Measurements from ENCODE around the gene CENPH.
"Not testable (repeated sequence)": the region's sequence is repeated elsewhere in the genome, so short reads cannot be mapped to it uniquely, and the experiment has no call there.

Gene CENPH

GRCh38 chr5:69255940-69256339 lies 66.6 kb downstream of the CENPH start:
- DNase-seq, result not testable (repeated sequence)

DNA sequence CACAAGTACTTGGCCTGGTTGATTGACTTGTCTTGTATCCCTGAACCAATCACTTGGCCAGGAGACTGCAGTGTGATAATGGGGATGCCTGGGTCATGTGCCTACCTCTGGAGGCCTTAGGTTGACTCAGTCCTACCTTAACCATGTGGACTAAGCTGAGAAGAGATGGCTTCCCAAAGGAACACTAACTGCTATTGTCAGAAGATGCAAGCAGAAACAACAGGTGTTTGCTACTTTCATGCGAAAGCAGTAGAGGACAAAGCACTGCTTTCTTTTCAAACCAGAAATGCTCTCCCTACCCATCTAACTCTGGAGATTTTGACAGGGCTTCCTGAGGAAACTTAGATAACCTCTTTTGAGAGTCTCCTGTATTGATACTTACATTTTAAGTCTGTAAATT lies 68.2 kb downstream of the CENPH start:
- DNase-seq, result no peak

Data from NCI-H187 (cell line).